Neural progenitor cell (in vitro differentiated cells): ENCODE measurements around the gene CRMP1.

Experiments used
- CTCF ChIP-seq: fragments of 200-600 bp; sonication (generic); IDR thresholded peaks from 2 replicates; pipeline ENCODE4 v1.5.1; 2017; ENCODE audit warnings: antibody characterized with exemption, mild to moderate bottlenecking
- EZH2phosphoT487 ChIP-seq: fragments of 200-600 bp; sonication (generic); IDR thresholded peaks from 2 replicates; pipeline ENCODE4 v1.6.1; 2017; ENCODE audit warnings: antibody characterized with exemption

GRCh38 chr4:5897674-5898073 lies 4.8 kb upstream of the CRMP1 start:
- TF ChIP-seq CTCF (no peak), EZH2phosphoT487 (no peak)
